Adrenal gland (tissue), 5 donors: ENCODE measurements around the gene TAF1L.

Source experiments
- POLR2A ChIP-seq, 2 donors: fragments of 450-650 bp; IDR thresholded peaks; one replicate each; pipeline ENCODE4 v1.6.1; 2017; ENCODE audit warnings: antibody characterized with exemption in 2 of 2, mild to moderate bottlenecking in 2 of 2, moderate library complexity in 1 of 2
- TF ChIP-seq, protein P1 (sequence below), 6 experiments: fragments of 450-650 bp in 4 of 6; fragments of 200-600 bp in 2 of 6; sonication (generic) in 1 of 6; IDR thresholded peaks; 1 replicate in 5 of 6; 2 replicates in 1 of 6; pipeline versions ENCODE4 v1.5.1 to v1.8.0; 2016 to 2021; ENCODE audit warnings: antibody characterized with exemption in 6 of 6, mild to moderate bottlenecking in 2 of 6, moderate library complexity in 1 of 6
- donor health status: DM: no; HTN: no; CAD: no.

DNA sequence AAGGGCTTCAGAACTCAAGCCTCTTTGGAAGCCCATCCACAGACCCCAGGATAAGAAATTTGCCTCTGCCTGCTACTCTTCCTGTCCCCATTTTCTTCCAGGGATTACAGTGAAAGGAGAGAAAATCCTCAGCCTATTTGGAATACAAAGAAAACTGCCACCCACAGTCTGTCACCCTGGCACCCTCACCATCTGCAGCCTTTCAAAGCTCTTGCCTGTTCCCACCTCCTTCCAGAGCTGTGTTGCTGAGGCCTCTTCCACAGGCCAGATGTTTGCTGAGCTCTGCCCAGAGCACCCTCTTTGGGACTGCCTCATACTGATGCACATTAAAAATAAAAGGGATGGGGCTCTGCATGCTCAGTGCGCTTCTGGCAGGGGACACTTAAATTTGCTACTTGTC lies 35.9 kb upstream of the TAF1L start:
- TF ChIP-seq, protein P1, sequence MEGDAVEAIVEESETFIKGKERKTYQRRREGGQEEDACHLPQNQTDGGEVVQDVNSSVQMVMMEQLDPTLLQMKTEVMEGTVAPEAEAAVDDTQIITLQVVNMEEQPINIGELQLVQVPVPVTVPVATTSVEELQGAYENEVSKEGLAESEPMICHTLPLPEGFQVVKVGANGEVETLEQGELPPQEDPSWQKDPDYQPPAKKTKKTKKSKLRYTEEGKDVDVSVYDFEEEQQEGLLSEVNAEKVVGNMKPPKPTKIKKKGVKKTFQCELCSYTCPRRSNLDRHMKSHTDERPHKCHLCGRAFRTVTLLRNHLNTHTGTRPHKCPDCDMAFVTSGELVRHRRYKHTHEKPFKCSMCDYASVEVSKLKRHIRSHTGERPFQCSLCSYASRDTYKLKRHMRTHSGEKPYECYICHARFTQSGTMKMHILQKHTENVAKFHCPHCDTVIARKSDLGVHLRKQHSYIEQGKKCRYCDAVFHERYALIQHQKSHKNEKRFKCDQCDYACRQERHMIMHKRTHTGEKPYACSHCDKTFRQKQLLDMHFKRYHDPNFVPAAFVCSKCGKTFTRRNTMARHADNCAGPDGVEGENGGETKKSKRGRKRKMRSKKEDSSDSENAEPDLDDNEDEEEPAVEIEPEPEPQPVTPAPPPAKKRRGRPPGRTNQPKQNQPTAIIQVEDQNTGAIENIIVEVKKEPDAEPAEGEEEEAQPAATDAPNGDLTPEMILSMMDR (IDR thresholded peaks at IDR 0.05), result no peak
- no peak for TF ChIP-seq POLR2A (IDR thresholded peaks at IDR 0.05)
